ENCODE measurements around the gene CEP135.

CEP135 gene

GRCh38 chr4:56051029-56051709 is 102.4 kb downstream of the CEP135 start:
- H3K4me3 ChIP-seq = no peak overlapping the region
- no peak overlapping the region for H3K27ac ChIP-seq
- no peak for DNase-seq (ENCODE audit: low spot score)
- TF ChIP-seq, protein P1, sequence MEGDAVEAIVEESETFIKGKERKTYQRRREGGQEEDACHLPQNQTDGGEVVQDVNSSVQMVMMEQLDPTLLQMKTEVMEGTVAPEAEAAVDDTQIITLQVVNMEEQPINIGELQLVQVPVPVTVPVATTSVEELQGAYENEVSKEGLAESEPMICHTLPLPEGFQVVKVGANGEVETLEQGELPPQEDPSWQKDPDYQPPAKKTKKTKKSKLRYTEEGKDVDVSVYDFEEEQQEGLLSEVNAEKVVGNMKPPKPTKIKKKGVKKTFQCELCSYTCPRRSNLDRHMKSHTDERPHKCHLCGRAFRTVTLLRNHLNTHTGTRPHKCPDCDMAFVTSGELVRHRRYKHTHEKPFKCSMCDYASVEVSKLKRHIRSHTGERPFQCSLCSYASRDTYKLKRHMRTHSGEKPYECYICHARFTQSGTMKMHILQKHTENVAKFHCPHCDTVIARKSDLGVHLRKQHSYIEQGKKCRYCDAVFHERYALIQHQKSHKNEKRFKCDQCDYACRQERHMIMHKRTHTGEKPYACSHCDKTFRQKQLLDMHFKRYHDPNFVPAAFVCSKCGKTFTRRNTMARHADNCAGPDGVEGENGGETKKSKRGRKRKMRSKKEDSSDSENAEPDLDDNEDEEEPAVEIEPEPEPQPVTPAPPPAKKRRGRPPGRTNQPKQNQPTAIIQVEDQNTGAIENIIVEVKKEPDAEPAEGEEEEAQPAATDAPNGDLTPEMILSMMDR (IDR thresholded peaks at IDR 0.05) = no peak

DNA sequence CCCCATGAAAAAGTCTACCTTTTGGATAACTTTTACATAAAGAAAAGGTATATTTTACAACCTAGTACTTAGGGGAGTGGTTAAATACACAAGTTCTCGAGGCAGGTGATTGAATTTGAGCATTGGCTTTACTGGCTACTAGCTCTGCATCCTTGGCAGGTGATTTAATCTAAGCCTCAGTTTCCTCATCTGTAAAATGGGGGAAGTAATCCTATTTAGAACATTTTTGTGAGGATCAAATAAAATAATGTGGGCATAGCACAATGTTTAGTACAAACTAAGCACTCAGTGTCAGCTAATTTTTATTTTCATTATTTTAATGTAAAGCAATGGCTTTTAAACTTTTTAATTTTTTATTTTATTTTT is 102.9 kb downstream of the CEP135 start:
- TF ChIP-seq, protein P1 (IDR thresholded peaks at IDR 0.05) = no peak
- Histone ChIP-seq H3K4me3 (no peak overlapping the region), H3K27ac (no peak overlapping the region)
- no peak for DNase-seq (ENCODE audit: low spot score)

- Histone ChIP-seq H3K4me3 (no peak overlapping the region), H3K27ac (no peak overlapping the region)
- DNase-seq (ENCODE audit: low spot score) = no peak
- TF ChIP-seq, protein P1 (IDR thresholded peaks at IDR 0.05) = no peak
These were observed 103.7 kb downstream of the CEP135 start for GRCh38 chr4:56052481-56052880.

DNA sequence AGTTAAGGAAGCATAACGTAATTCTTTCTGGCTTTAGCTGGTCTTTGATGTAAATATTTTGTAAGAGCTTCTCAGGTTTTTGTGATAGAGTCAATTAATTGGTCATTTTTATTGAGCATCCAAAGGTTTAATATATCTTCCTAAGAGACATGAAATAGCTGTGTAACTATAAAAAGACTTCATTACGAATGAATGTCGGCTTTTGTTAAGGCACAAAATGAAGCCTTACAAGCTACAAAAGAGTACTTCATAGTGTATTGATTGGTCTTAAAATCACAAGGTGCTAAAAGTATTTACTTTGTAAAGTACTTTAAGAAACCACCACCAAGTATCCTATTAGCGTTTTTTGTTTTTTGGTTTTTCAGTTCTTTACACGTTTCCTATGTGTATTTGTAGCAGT is 104.2 kb downstream of the CEP135 start:
- TF ChIP-seq, protein P1 (IDR thresholded peaks at IDR 0.05) = no peak
- no peak for DNase-seq (ENCODE audit: low spot score)

DNA sequence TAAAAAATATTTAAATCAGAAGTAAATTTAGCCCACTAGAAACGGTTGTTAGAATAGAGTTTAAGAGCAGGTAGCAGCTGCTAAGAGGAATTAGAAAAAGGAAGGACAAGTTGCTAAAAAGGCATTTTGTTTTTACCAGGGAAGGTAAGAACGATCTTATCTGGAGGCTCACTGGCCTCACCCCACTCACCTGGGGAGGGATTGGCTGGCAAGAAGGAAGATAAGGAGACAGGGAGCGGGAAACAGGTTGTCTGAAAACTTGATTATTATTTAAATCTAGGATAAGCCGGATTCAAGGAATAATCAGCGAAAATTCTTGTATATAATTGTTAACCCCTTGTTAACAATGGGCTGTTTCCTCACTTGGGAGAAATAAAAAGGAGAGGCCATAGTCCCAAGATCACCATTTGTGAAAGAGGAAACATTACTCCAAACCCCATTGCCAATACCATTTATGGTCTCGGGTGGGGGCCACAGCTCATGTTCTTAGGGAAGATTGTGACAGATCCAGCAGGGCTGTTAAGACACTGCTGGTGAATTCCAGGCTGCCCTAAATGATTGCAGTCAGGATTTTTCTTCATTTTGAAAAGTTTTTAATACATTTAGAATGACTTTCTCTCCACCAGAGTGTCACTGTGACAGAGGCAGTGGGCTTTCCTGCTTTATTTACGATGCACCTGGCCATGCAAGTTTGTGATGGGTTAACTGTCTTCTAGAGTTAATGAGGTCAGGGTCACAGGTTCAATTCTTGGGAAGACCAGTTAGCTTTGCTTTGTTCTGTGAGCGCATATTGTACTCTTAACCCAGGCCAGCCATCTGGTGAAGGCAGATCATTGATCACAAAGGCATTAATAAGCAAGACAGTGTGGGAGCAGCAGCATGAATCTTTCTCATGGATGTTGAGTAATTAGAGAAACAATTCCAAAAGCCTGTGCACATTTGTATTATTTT is 106.6 kb downstream of the CEP135 start:
- no peak overlapping the region for H3K4me3 ChIP-seq
- TF ChIP-seq, protein P1 (IDR thresholded peaks at IDR 0.05) = no peak
- no peak for DNase-seq (ENCODE audit: low spot score)

More for the DNA sequence above, 104.2 kb downstream of the CEP135 start:
- Histone ChIP-seq H3K4me3 (no peak overlapping the region), H3K27ac (no peak overlapping the region)

GRCh38 chr4:56055991-56056390 is 107.2 kb downstream of the CEP135 start:
- H3K4me3 ChIP-seq = no peak overlapping the region
- TF ChIP-seq, protein P1 (IDR thresholded peaks at IDR 0.05) = no peak
- no peak for DNase-seq (ENCODE audit: low spot score)

More for the DNA sequence above, 106.6 kb downstream of the CEP135 start:
- H3K27ac ChIP-seq = no peak overlapping the region

More at GRCh38 chr4:56055991-56056390, 107.2 kb downstream of the CEP135 start:
- no peak overlapping the region for H3K27ac ChIP-seq

Measured in coronary artery (tissue), 2 donors.